Mesenchymal stem cell (in vitro differentiated cells and primary cell): ENCODE data around the gene MTUS2.

Experiments used
- DNase-seq: peaks from one replicate; pipeline ENCODE4 v3.0.0-alpha.2; 2013
- H2AFZ ChIP-seq: one replicate; pipeline ENCODE4 v1.6.1; 2013; ENCODE audit warnings: low read depth, mild to moderate bottlenecking, control low read depth, inconsistent platforms, low read length, moderate library complexity
- H2AK5ac ChIP-seq: 2 replicates; pipeline ENCODE4 v1.6.1; 2013; ENCODE audit warnings: low read length, moderate library complexity, mild to moderate bottlenecking, inconsistent platforms; ENCODE audit not compliant: severe bottlenecking
- H2BK120ac ChIP-seq: one replicate; pipeline ENCODE4 v1.6.1; 2013; ENCODE audit warnings: low read depth, mild to moderate bottlenecking, inconsistent platforms, low read length, moderate library complexity
- H2BK12ac ChIP-seq, 2 experiments: one replicate each; pipeline ENCODE4 v1.6.1; 2013; ENCODE audit warnings: inconsistent platforms in 2 of 2, low read length in 2 of 2, mild to moderate bottlenecking in 2 of 2, moderate library complexity in 2 of 2, control low read depth in 1 of 2
- H2BK15ac ChIP-seq: one replicate; pipeline ENCODE4 v1.6.1; 2013; ENCODE audit warnings: mild to moderate bottlenecking, low read depth, inconsistent platforms; ENCODE audit not compliant: poor library complexity, severe bottlenecking
- H2BK5ac ChIP-seq: 2 replicates; pipeline ENCODE4 v1.6.1; 2013; ENCODE audit warnings: low read depth, mild to moderate bottlenecking, low read length, control low read depth, inconsistent platforms; ENCODE audit not compliant: poor library complexity, severe bottlenecking
- H3K14ac ChIP-seq, 2 experiments: one replicate each; pipeline ENCODE4 v1.6.1; 2013; ENCODE audit warnings: inconsistent platforms in 2 of 2, low read length in 2 of 2, control low read depth in 1 of 2, mild to moderate bottlenecking in 1 of 2, moderate library complexity in 1 of 2
- H3K18ac ChIP-seq, 2 experiments: one replicate each; pipeline ENCODE4 v1.6.1; 2013; ENCODE audit warnings: inconsistent platforms in 2 of 2, low read length in 2 of 2, control low read depth in 1 of 2, low read depth in 1 of 2, mild to moderate bottlenecking in 1 of 2
- H3K23ac ChIP-seq, 2 experiments: one replicate each; pipeline ENCODE4 v1.6.1; 2013; ENCODE audit warnings: inconsistent platforms in 2 of 2, low read length in 2 of 2, mild to moderate bottlenecking in 2 of 2, moderate library complexity in 2 of 2, control low read depth in 1 of 2
- H3K27ac ChIP-seq: 2 replicates; pipeline ENCODE4 v1.5.1; 2013; ENCODE audit warnings: mild to moderate bottlenecking, moderate library complexity, low read length, control low read depth, inconsistent platforms; ENCODE audit not compliant: poor library complexity, severe bottlenecking
- H3K27me3 ChIP-seq, 2 experiments: 2 replicates each; pipeline versions ENCODE4 v1.6.1 to v1.7.0; 2013; ENCODE audit warnings: low read length in 2 of 2, mild to moderate bottlenecking in 2 of 2, moderate library complexity in 2 of 2, control low read depth in 1 of 2, inconsistent platforms in 1 of 2; ENCODE audit not compliant: control insufficient read depth in 1 of 2, insufficient read depth in 1 of 2
- H3K36me3 ChIP-seq, 2 experiments: 2 replicates each; pipeline versions ENCODE4 v1.6.1 to v1.7.0; 2013; ENCODE audit warnings: low read length in 2 of 2, control low read depth in 1 of 2, inconsistent platforms in 1 of 2, low read depth in 1 of 2, mild to moderate bottlenecking in 1 of 2; ENCODE audit not compliant: insufficient read depth in 2 of 2, control insufficient read depth in 1 of 2
- H3K4ac ChIP-seq, 2 experiments: one replicate each; pipeline ENCODE4 v1.6.1; 2013; ENCODE audit warnings: inconsistent platforms in 2 of 2, low read length in 2 of 2, mild to moderate bottlenecking in 2 of 2, moderate library complexity in 2 of 2, control low read depth in 1 of 2, low read depth in 1 of 2
- H3K4me1 ChIP-seq: 2 replicates; pipeline ENCODE4 v1.6.1; 2013; ENCODE audit warnings: low read depth, low read length, control low read depth; ENCODE audit not compliant: control insufficient read depth, insufficient read depth
- H3K4me2 ChIP-seq: 2 replicates; pipeline ENCODE4 v1.6.1; 2013; ENCODE audit warnings: low read length, mild to moderate bottlenecking, inconsistent platforms; ENCODE audit not compliant: poor library complexity, severe bottlenecking
- H3K4me3 ChIP-seq, 2 experiments: 2 replicates each; pipeline versions ENCODE4 v1.5.1 to v1.7.0; 2013; ENCODE audit warnings: low read length in 2 of 2, mild to moderate bottlenecking in 2 of 2, control low read depth in 1 of 2, low read depth in 1 of 2; ENCODE audit not compliant: insufficient read depth in 1 of 2
- H3K79me1 ChIP-seq: replicated peaks from 2 replicates; pipeline ENCODE4 v1.6.1; 2013; ENCODE audit warnings: mild to moderate bottlenecking, control low read depth, low read length, inconsistent platforms; ENCODE audit not compliant: poor library complexity, severe bottlenecking
- H3K9ac ChIP-seq: 2 replicates; pipeline ENCODE4 v1.7.0; 2013; ENCODE audit warnings: mild to moderate bottlenecking, low read length, moderate library complexity
- H3K9me3 ChIP-seq: 2 replicates; pipeline ENCODE4 v1.7.0; 2013; ENCODE audit warnings: mild to moderate bottlenecking, low read length; ENCODE audit not compliant: control insufficient read depth
- H4K8ac ChIP-seq: one replicate; pipeline ENCODE4 v1.6.1; 2013; ENCODE audit warnings: inconsistent platforms, mild to moderate bottlenecking, low read length, moderate library complexity
- H4K91ac ChIP-seq: one replicate; pipeline ENCODE4 v1.6.1; 2013; ENCODE audit warnings: mild to moderate bottlenecking, low read length, inconsistent platforms
- WGBS: methylation state at CpG from one replicate; pipeline ENCODE4 v1.1.7; 2013; ENCODE audit warnings: mixed read lengths; 5-methylcytosine and 5-hydroxymethylcytosine counted together

Gene MTUS2

DNA sequence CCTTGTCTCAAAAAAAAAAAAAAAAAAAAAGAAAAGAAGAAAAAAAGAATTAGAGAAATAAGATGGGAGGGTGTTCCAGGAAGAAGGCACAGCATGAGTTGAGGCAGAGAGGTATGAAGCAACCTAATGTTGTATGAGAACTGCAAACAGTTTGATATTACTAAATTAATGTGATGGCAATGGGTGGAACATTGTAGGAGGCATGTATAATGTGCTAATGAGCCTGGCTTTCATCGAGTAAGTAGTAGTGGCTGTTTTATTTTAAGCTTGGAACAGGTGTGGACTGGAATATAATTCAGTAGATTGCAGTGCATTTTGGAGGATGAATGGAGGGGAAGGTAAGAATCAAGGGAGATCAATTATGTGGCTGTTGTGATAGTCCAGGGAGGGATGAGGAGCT lies 156.1 kb downstream of the MTUS2 start:
- Histone ChIP-seq H4K91ac (no peak overlapping the region), H3K4ac (no peak overlapping the region), H3K9ac (no peak overlapping the region), H3K27ac (no peak overlapping the region), H3K23ac (no peak overlapping the region), H4K8ac (no peak overlapping the region), H3K4me1 (no peaks in the 10 kb centered on the region), H3K4me2 (no peak overlapping the region), H2AFZ (no peak overlapping the region), H3K14ac (no peak overlapping the region), H2BK15ac (no peak overlapping the region), H3K18ac (no peak overlapping the region), H2BK120ac (no peak overlapping the region), H2BK12ac (no peak overlapping the region), H2BK5ac (no peak overlapping the region), H3K36me3 (no peaks in the 10 kb centered on the region), H3K4me3 (no peak overlapping the region), H3K79me1 (no peaks in the 10 kb centered on the region), H3K9me3 (no peaks in the 10 kb centered on the region), H2AK5ac (no peak overlapping the region), H3K27me3 (peaks cover 0 to 3% of the 10 kb centered on the region in 2 experiments)
- WGBS: 73% methylated on average over 1 of the region's 1 CpG
- no peak for DNase-seq

- Histone ChIP-seq H3K18ac (no peak overlapping the region), H3K27ac (no peak overlapping the region), H3K14ac (no peak overlapping the region), H2BK5ac (no peak overlapping the region), H4K91ac (no peak overlapping the region), H2AK5ac (no peak overlapping the region), H4K8ac (no peak overlapping the region), H2BK120ac (no peak overlapping the region), H2BK15ac (no peak overlapping the region), H3K4ac (no peak overlapping the region), H3K27me3 (peaks cover 0 to 3% of the 10 kb centered on the region in 2 experiments), H3K79me1 (no peaks in the 10 kb centered on the region), H3K23ac (no peak overlapping the region), H3K36me3 (no peaks in the 10 kb centered on the region), H3K4me1 (no peaks in the 10 kb centered on the region), H3K4me3 (no peak overlapping the region), H2AFZ (no peak overlapping the region), H3K9ac (no peak overlapping the region), H2BK12ac (no peak overlapping the region), H3K4me2 (no peak overlapping the region), H3K9me3 (no peaks in the 10 kb centered on the region)
- no peak for DNase-seq
These were observed 156.5 kb downstream of the MTUS2 start for GRCh38 chr13:28976636-28977035.

DNA sequence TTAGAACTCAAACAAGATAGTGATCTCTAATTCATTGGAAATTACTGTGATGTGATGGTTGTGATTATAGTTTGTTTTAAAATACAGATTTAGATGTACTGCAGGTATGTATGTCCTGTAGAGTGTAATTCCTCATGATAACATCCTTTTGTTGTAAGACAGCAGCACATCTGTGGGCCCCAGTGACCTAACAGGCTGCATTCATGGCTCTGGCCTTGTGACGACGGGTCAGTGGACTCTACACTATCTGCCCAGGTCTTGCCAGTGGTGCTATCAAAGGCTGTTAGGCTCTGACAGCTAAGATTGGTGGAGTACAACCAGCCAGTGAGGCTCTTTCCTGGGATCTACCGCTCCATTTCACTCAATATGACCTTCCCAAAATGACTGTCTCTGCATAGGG lies 158.4 kb downstream of the MTUS2 start:
- H3K4me1 ChIP-seq: no peaks in the 10 kb centered on the region
- H3K9me3 ChIP-seq: no peaks in the 10 kb centered on the region
- H2AK5ac ChIP-seq: no peak overlapping the region
- H3K9ac ChIP-seq: no peak overlapping the region
- WGBS: 81% methylated on average over 3 of the region's 3 CpGs
- no peak overlapping the region for H3K4me3 ChIP-seq
- DNase-seq: no peak
- no peak overlapping the region for H3K4me2 ChIP-seq
- no peak overlapping the region for H3K18ac ChIP-seq
- no peak overlapping the region for H2AFZ ChIP-seq
- no peak overlapping the region for H3K23ac ChIP-seq
- H3K27me3 ChIP-seq: peaks cover 0 to 3% of the 10 kb centered on the region in 2 experiments
- no peak overlapping the region for H3K27ac ChIP-seq
- H3K79me1 ChIP-seq: no peaks in the 10 kb centered on the region
- H2BK12ac ChIP-seq: no peak overlapping the region
- no peaks in the 10 kb centered on the region for H3K36me3 ChIP-seq
- H2BK5ac ChIP-seq: no peak overlapping the region
- H3K4ac ChIP-seq: no peak overlapping the region
- H3K14ac ChIP-seq: no peak overlapping the region
- no peak overlapping the region for H2BK120ac ChIP-seq
- no peak overlapping the region for H2BK15ac ChIP-seq
- no peak overlapping the region for H4K8ac ChIP-seq
- no peak overlapping the region for H4K91ac ChIP-seq

DNA sequence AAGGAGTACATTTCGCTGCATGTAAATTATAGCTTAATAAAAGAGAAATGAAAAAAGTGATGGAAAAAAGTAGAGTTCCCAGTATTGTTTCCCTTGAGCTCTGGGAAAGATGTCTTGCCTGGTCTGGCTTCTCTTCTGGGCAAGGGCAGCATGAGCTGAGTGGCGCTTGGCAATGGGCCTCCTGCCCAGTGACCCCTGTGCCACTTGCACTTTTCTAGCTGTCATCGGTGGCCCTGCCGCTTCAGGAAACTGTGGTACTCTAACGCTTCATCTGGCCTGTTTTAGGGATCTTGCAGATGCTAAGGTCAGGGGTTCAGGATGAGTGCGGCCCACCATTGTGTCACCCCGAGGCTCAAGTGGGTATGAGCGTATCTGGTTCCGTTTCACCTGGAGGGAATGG lies 161.4 kb downstream of the MTUS2 start:
- WGBS: 91% methylated on average over 9 of the region's 9 CpGs
- DNase-seq: no peak

More for the DNA sequence above, 161.4 kb downstream of the MTUS2 start:
- Histone ChIP-seq H3K4ac (no peak overlapping the region), H3K36me3 (no peaks in the 10 kb centered on the region), H2BK15ac (no peak overlapping the region), H2AK5ac (no peak overlapping the region), H3K4me1 (no peaks in the 10 kb centered on the region), H3K18ac (no peak overlapping the region), H2BK120ac (no peak overlapping the region), H3K4me2 (no peak overlapping the region), H4K91ac (no peak overlapping the region), H3K27ac (no peak overlapping the region), H3K4me3 (no peak overlapping the region), H3K14ac (no peak overlapping the region), H3K79me1 (no peaks in the 10 kb centered on the region), H2BK5ac (no peak overlapping the region), H3K27me3 (peaks cover 0 to 3% of the 10 kb centered on the region in 2 experiments), H2AFZ (no peak overlapping the region), H4K8ac (no peak overlapping the region), H3K9me3 (no peaks in the 10 kb centered on the region), H2BK12ac (no peak overlapping the region), H3K23ac (no peak overlapping the region), H3K9ac (no peak overlapping the region)
